OCI-LY1 (cell line): ENCODE results near the gene IFT43.

ENCODE experiments used
- H2AFZ ChIP-seq: fragments of 200-600 bp; sonication (generic), shearing (Covaris generic); 2 replicates; pipeline ENCODE4 v1.6.0; 2014; ENCODE audit warnings: antibody characterized with exemption, mild to moderate bottlenecking, low read length
- H3F3A ChIP-seq: fragments of 200-600 bp; sonication (generic), shearing (Covaris generic); 2 replicates; pipeline ENCODE4 v1.6.0; 2014; ENCODE audit warnings: mild to moderate bottlenecking, antibody characterized with exemption, low read length, moderate library complexity; ENCODE audit not compliant: insufficient read depth
- H3K27ac ChIP-seq: fragments of 200-600 bp; sonication (generic); 2 replicates; pipeline ENCODE4 v1.5.1; 2014; ENCODE audit warnings: low read length, mixed run types, mild to moderate bottlenecking, low read depth; ENCODE audit not compliant: poor library complexity, severe bottlenecking
- H3K27me3 ChIP-seq: fragments of 200-600 bp; sonication (generic); 2 replicates; pipeline ENCODE4 v1.6.0; 2014; ENCODE audit warnings: antibody characterized with exemption, mild to moderate bottlenecking, low read length, moderate library complexity; ENCODE audit not compliant: insufficient read depth
- H3K36me3 ChIP-seq: fragments of 200-600 bp; sonication (generic); 2 replicates; pipeline ENCODE4 v1.6.1; 2014; ENCODE audit warnings: mild to moderate bottlenecking, antibody characterized with exemption, low read length, moderate library complexity, mixed read lengths; ENCODE audit not compliant: insufficient read depth
- H3K4me1 ChIP-seq: fragments of 200-600 bp; sonication (generic); 2 replicates; pipeline ENCODE4 v1.5.1; 2014; ENCODE audit warnings: mild to moderate bottlenecking, low read length, moderate library complexity; ENCODE audit not compliant: insufficient read depth, severe bottlenecking
- H3K4me2 ChIP-seq: fragments of 200-600 bp; sonication (generic), shearing (Covaris generic); 2 replicates; pipeline ENCODE4 v1.6.1; 2014; ENCODE audit warnings: low read length
- H3K4me3 ChIP-seq: fragments of 200-600 bp; sonication (generic); 2 replicates; pipeline ENCODE4 v1.5.1; 2014; ENCODE audit warnings: low read length, low read depth, mild to moderate bottlenecking, mixed read lengths; ENCODE audit not compliant: poor library complexity, severe bottlenecking
- H3K79me2 ChIP-seq: fragments of 200-600 bp; shearing (Covaris generic); 2 replicates; pipeline ENCODE4 v1.6.1; 2016; ENCODE audit warnings: mixed run types, low read length, mixed read lengths; ENCODE audit not compliant: insufficient read depth
- H3K9ac ChIP-seq: fragments of 200-600 bp; sonication (generic), shearing (Covaris generic); 2 replicates; pipeline ENCODE4 v1.6.1; 2014; ENCODE audit warnings: mild to moderate bottlenecking, low read length, mixed read lengths
- H3K9me2 ChIP-seq: fragments of 200-600 bp; sonication (generic), shearing (Covaris generic); 2 replicates; pipeline ENCODE4 v1.6.1; 2014; ENCODE audit warnings: low read depth, mild to moderate bottlenecking, low read length, mixed read lengths
- H3K9me3 ChIP-seq: fragments of 200-600 bp; shearing (Covaris generic); 2 replicates; pipeline ENCODE4 v1.6.1; 2014; ENCODE audit warnings: low read length, mixed read lengths
- H4K20me1 ChIP-seq: fragments of 200-600 bp; sonication (generic), shearing (Covaris generic); 2 replicates; pipeline ENCODE4 v1.6.0; 2016; ENCODE audit warnings: mild to moderate bottlenecking, low read length; ENCODE audit not compliant: insufficient read depth
- EZH2 ChIP-seq: fragments of 200-600 bp; sonication (generic), shearing (Covaris generic); IDR thresholded peaks from 2 replicates; pipeline ENCODE4 v1.8.0; 2017; ENCODE audit warnings: borderline replicate concordance, mixed run types, mild to moderate bottlenecking, antibody characterized with exemption, low read length, moderate library complexity, mixed read lengths
- TF ChIP-seq, protein P1 (sequence below): fragments of 200-600 bp; sonication (generic), shearing (Covaris generic); IDR thresholded peaks from 2 replicates; pipeline ENCODE4 v1.5.1; 2017; ENCODE audit warnings: mild to moderate bottlenecking, antibody characterized with exemption, low read length, moderate library complexity, mixed read lengths

Gene IFT43

DNA sequence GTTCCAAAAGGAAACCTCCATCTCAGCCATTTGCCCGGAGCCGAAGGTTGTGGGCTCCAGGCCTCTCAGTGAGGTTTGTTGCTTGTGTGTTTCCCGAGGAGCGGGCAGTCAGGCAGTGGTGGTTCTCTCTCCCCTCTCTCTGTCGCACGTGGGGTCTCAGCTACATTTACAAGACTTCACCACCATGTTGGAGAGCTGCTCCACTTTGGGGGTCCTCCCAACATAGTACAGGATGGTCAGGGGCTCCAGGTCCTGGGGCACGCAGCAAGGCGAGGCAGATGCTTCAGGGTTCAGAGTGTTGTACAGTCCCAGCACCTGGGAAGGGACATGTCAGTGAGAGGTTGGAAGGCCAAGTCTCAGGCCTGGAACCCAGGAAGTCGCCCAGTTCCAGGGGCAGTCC, 26.5 kb upstream of the IFT43 start:
- no peak overlapping the region for H3K27ac ChIP-seq
- peaks cover 7% of the 10 kb centered on the region for H3K4me1 ChIP-seq
- H3K9ac ChIP-seq: no peak overlapping the region
- H3K79me2 ChIP-seq: no peaks in the 10 kb centered on the region
- H3F3A ChIP-seq: no peaks in the 10 kb centered on the region
- H3K36me3 ChIP-seq: no peaks in the 10 kb centered on the region
- H4K20me1 ChIP-seq: no peaks in the 10 kb centered on the region
- H3K9me2 ChIP-seq: no peaks in the 10 kb centered on the region
- no peaks in the 10 kb centered on the region for H3K27me3 ChIP-seq
- no peak overlapping the region for H3K4me3 ChIP-seq
- no peak for TF ChIP-seq EZH2
- TF ChIP-seq, protein P1, sequence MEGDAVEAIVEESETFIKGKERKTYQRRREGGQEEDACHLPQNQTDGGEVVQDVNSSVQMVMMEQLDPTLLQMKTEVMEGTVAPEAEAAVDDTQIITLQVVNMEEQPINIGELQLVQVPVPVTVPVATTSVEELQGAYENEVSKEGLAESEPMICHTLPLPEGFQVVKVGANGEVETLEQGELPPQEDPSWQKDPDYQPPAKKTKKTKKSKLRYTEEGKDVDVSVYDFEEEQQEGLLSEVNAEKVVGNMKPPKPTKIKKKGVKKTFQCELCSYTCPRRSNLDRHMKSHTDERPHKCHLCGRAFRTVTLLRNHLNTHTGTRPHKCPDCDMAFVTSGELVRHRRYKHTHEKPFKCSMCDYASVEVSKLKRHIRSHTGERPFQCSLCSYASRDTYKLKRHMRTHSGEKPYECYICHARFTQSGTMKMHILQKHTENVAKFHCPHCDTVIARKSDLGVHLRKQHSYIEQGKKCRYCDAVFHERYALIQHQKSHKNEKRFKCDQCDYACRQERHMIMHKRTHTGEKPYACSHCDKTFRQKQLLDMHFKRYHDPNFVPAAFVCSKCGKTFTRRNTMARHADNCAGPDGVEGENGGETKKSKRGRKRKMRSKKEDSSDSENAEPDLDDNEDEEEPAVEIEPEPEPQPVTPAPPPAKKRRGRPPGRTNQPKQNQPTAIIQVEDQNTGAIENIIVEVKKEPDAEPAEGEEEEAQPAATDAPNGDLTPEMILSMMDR: no peak
- no peak overlapping the region for H2AFZ ChIP-seq
- no peaks in the 10 kb centered on the region for H3K9me3 ChIP-seq
- H3K4me2 ChIP-seq: no peak overlapping the region

DNA sequence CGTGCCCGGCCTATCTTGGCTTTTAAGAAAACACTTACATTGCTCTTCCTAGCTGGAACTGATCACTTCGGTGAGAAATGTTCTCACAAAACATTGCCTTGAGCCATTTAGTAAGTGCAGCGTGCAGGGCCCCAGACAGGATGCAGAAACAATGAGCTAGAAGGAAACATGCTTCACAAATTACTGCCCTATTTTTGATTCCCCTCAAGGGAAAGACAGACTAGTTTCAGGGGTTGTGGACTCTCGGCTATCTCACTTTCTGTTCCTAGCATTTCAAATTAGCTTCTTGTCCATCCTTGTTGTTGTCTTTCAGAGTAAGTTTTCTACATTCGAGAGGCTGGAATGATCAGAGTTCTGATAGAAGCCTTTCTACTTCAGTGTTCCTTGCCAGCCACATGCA, 25.3 kb upstream of the IFT43 start:
- Histone ChIP-seq H3K4me2 (no peak overlapping the region), H3F3A (no peaks in the 10 kb centered on the region), H3K79me2 (no peaks in the 10 kb centered on the region), H3K9me3 (no peaks in the 10 kb centered on the region), H2AFZ (no peak overlapping the region), H3K9me2 (no peaks in the 10 kb centered on the region), H3K4me1 (peaks cover 7% of the 10 kb centered on the region), H3K27me3 (no peaks in the 10 kb centered on the region), H3K27ac (no peak overlapping the region), H3K4me3 (no peak overlapping the region), H3K9ac (no peak overlapping the region), H3K36me3 (no peaks in the 10 kb centered on the region), H4K20me1 (no peaks in the 10 kb centered on the region)
- TF ChIP-seq, protein P1: no peak
- TF ChIP-seq EZH2: no peak

DNA sequence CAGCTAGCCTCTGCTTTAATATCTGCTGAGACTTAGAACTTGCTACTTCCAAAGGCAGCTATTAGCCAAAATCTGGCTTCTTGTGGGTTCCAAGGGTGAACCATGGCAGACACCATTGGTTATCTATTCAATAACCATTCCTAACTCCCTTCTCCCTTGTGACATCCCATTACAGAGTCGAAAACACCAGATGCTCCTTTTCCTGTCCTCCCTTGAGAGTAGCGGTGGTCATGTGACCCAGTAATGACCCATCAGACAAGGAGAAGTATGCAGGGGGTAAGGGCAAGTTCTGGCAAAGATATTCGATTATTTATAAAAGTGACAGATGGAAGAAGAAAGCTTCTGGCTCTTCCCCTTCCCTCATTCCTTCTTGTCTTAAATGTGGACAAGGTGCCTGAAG, 23.9 kb upstream of the IFT43 start:
- H3K4me2 ChIP-seq: no peak overlapping the region

More for the DNA sequence above, 23.9 kb upstream of the IFT43 start:
- peaks cover 7% of the 10 kb centered on the region for H3K4me1 ChIP-seq
- H3K79me2 ChIP-seq: no peaks in the 10 kb centered on the region
- H3K27me3 ChIP-seq: no peaks in the 10 kb centered on the region
- TF ChIP-seq, protein P1: no peak
- TF ChIP-seq EZH2: no peak
- no peak overlapping the region for H3K9ac ChIP-seq
- H3K4me3 ChIP-seq: no peak overlapping the region
- no peaks in the 10 kb centered on the region for H3K9me3 ChIP-seq
- H2AFZ ChIP-seq: no peak overlapping the region
- no peaks in the 10 kb centered on the region for H4K20me1 ChIP-seq
- no peaks in the 10 kb centered on the region for H3F3A ChIP-seq
- H3K27ac ChIP-seq: no peak overlapping the region
- H3K9me2 ChIP-seq: no peaks in the 10 kb centered on the region
- H3K36me3 ChIP-seq: no peaks in the 10 kb centered on the region
